ENCODE measurements around the gene CDK14.

The CDK14 gene

DNA sequence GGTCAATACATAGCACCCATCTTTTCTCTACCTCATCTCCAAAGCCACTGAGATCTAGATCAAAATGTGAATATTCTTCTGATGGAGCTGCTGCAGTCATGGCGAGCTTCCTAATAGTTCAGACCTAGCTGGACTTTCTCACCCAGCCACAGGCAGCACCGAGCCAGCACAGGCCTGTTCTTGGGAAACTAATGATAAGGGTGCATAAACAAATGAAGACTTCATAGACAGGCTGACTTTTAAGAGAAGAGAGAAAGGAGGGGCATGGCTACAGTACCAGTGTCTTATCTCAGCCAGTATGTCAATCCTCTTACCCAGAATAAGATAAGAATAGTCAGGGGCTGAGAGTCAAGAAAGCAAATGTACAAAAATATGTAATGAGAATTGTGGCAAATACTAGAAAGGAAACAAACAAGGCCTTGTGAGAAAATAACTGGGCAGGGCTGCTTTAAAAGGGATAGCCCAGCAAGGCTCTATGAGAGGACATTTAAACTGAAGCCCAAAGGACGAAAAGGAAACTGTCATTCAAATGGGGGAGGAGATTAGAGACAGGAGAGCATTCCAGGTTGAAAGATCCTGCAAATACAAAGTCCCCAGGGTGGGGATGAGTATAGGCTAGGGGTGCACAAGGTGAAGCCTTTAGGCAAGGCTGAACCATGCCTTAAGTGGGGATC lies 21.8 kb upstream of the CDK14 start:
- no peak for TF ChIP-seq EZH2phosphoT487 (IDR thresholded peaks at IDR 0.05; ENCODE audit: low read length)
- no peak for TF ChIP-seq EZH2 (optimal IDR thresholded peaks at IDR 0.05; ENCODE audit: low read depth, low read length)
- TF ChIP-seq, protein P1, sequence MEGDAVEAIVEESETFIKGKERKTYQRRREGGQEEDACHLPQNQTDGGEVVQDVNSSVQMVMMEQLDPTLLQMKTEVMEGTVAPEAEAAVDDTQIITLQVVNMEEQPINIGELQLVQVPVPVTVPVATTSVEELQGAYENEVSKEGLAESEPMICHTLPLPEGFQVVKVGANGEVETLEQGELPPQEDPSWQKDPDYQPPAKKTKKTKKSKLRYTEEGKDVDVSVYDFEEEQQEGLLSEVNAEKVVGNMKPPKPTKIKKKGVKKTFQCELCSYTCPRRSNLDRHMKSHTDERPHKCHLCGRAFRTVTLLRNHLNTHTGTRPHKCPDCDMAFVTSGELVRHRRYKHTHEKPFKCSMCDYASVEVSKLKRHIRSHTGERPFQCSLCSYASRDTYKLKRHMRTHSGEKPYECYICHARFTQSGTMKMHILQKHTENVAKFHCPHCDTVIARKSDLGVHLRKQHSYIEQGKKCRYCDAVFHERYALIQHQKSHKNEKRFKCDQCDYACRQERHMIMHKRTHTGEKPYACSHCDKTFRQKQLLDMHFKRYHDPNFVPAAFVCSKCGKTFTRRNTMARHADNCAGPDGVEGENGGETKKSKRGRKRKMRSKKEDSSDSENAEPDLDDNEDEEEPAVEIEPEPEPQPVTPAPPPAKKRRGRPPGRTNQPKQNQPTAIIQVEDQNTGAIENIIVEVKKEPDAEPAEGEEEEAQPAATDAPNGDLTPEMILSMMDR (IDR thresholded peaks at IDR 0.05; ENCODE audit: low read length) = no peak
- Histone ChIP-seq H3K36me3 (replicated peaks; ENCODE audit: insufficient read depth, low read length) (no peaks in the 10 kb centered on the region), H3F3A (ENCODE audit: insufficient read depth, low read length) (no peaks in the 10 kb centered on the region), H3K4me1 (ENCODE audit: low read length) (no peaks in the 10 kb centered on the region), H3K9me3 (replicated peaks; ENCODE audit: insufficient read depth, low read length) (no peaks in the 10 kb centered on the region), H2AFZ (ENCODE audit: low read length) (no peak overlapping the region), H3K4me2 (ENCODE audit: low read depth, low read length) (no peak overlapping the region), H3K27ac (ENCODE audit: low read length) (no peak overlapping the region), H4K20me1 (ENCODE audit: insufficient read depth, low read length) (no peaks in the 10 kb centered on the region), H3K27me3 (replicated peaks; ENCODE audit: insufficient read depth, low read length) (no peaks in the 10 kb centered on the region), H3K9me2 (replicated peaks; ENCODE audit: insufficient read depth, low read length) (no peaks in the 10 kb centered on the region), H3K4me3 (ENCODE audit: low read length) (no peak overlapping the region), H3K79me2 (ENCODE audit: low read length) (no peaks in the 10 kb centered on the region), H3K9ac (ENCODE audit: low read length) (no peak overlapping the region)
- no peak for DNase-seq

- TF ChIP-seq EZH2phosphoT487 (IDR thresholded peaks at IDR 0.05; ENCODE audit: low read length) (no peak), EZH2 (optimal IDR thresholded peaks at IDR 0.05; ENCODE audit: low read depth, low read length) (no peak)
- TF ChIP-seq, protein P1 (IDR thresholded peaks at IDR 0.05; ENCODE audit: low read length) = no peak
Measured at GRCh38 chr7:90574820-90575187, 21.3 kb upstream of the CDK14 start.

DNA sequence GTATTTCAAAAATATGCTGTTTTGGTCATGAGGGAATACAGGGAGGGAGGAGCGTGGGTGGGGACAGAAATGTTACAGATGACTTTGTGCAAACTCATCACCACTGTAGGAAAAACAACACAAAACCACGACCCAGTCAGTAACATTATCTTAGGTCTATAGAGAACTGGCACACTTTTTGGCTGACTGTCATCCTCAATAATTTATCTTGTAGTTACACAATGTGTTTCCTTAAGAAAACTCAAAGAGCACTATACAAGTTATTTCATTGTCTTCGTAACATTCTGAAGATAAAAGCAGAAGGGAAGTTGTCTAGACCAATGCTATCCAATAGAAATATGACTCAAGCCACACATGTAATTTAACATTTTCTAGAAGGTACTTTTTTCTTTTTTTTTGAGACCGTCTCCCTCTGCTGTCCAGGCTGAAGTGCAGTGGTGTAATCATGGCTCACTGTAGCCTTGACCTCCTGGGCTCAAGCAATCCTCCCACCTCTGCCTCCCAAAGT lies 16.9 kb upstream of the CDK14 start:
- Histone ChIP-seq H3K27ac (ENCODE audit: low read length) (no peak overlapping the region), H4K20me1 (ENCODE audit: insufficient read depth, low read length) (no peaks in the 10 kb centered on the region), H2AFZ (ENCODE audit: low read length) (no peak overlapping the region), H3K36me3 (replicated peaks; ENCODE audit: insufficient read depth, low read length) (no peaks in the 10 kb centered on the region), H3K9ac (ENCODE audit: low read length) (no peak overlapping the region), H3K4me1 (ENCODE audit: low read length) (no peaks in the 10 kb centered on the region), H3K4me3 (ENCODE audit: low read length) (no peak overlapping the region), H3K9me3 (replicated peaks; ENCODE audit: insufficient read depth, low read length) (no peaks in the 10 kb centered on the region), H3K4me2 (ENCODE audit: low read depth, low read length) (no peak overlapping the region), H3K79me2 (ENCODE audit: low read length) (no peaks in the 10 kb centered on the region), H3K9me2 (replicated peaks; ENCODE audit: insufficient read depth, low read length) (no peaks in the 10 kb centered on the region), H3F3A (ENCODE audit: insufficient read depth, low read length) (no peaks in the 10 kb centered on the region), H3K27me3 (replicated peaks; ENCODE audit: insufficient read depth, low read length) (no peaks in the 10 kb centered on the region)
- no peak for TF ChIP-seq EZH2phosphoT487 (IDR thresholded peaks at IDR 0.05; ENCODE audit: low read length)
- TF ChIP-seq EZH2 (optimal IDR thresholded peaks at IDR 0.05; ENCODE audit: low read depth, low read length) = no peak
- TF ChIP-seq, protein P1 (IDR thresholded peaks at IDR 0.05; ENCODE audit: low read length) = no peak
- no peak for DNase-seq

More at GRCh38 chr7:90574820-90575187, 21.3 kb upstream of the CDK14 start:
- no peaks in the 10 kb centered on the region for H4K20me1 ChIP-seq (ENCODE audit: insufficient read depth, low read length)
- H3F3A ChIP-seq (ENCODE audit: insufficient read depth, low read length) = no peaks in the 10 kb centered on the region
- no peaks in the 10 kb centered on the region for H3K9me3 ChIP-seq (replicated peaks; ENCODE audit: insufficient read depth, low read length)
- H3K9ac ChIP-seq (ENCODE audit: low read length) = no peak overlapping the region
- H2AFZ ChIP-seq (ENCODE audit: low read length) = no peak overlapping the region
- H3K4me1 ChIP-seq (ENCODE audit: low read length) = no peaks in the 10 kb centered on the region
- no peak overlapping the region for H3K27ac ChIP-seq (ENCODE audit: low read length)
- no peaks in the 10 kb centered on the region for H3K9me2 ChIP-seq (replicated peaks; ENCODE audit: insufficient read depth, low read length)
- H3K36me3 ChIP-seq (replicated peaks; ENCODE audit: insufficient read depth, low read length) = no peaks in the 10 kb centered on the region
- no peak overlapping the region for H3K4me3 ChIP-seq (ENCODE audit: low read length)
- DNase-seq = no peak
- H3K4me2 ChIP-seq (ENCODE audit: low read depth, low read length) = no peak overlapping the region
- H3K27me3 ChIP-seq (replicated peaks; ENCODE audit: insufficient read depth, low read length) = no peaks in the 10 kb centered on the region
- H3K79me2 ChIP-seq (ENCODE audit: low read length) = no peaks in the 10 kb centered on the region
